GM21529 (cell line): ENCODE results near the gene ZNF614.
A peak's percentile ranks its signal among the peaks of the same experiment; 100 is the strongest.
"Not testable (repeated sequence)": the region's sequence is repeated elsewhere in the genome, so short reads cannot be mapped to it uniquely, and the experiment has no call there.

ENCODE experiments used
- ATAC-seq: cut with Tn5 transposase; IDR thresholded peaks from one replicate; pipeline ENCODE4 v1.9.1; 2021; ENCODE audit not compliant: unreplicated experiment

ZNF614 gene

DNA sequence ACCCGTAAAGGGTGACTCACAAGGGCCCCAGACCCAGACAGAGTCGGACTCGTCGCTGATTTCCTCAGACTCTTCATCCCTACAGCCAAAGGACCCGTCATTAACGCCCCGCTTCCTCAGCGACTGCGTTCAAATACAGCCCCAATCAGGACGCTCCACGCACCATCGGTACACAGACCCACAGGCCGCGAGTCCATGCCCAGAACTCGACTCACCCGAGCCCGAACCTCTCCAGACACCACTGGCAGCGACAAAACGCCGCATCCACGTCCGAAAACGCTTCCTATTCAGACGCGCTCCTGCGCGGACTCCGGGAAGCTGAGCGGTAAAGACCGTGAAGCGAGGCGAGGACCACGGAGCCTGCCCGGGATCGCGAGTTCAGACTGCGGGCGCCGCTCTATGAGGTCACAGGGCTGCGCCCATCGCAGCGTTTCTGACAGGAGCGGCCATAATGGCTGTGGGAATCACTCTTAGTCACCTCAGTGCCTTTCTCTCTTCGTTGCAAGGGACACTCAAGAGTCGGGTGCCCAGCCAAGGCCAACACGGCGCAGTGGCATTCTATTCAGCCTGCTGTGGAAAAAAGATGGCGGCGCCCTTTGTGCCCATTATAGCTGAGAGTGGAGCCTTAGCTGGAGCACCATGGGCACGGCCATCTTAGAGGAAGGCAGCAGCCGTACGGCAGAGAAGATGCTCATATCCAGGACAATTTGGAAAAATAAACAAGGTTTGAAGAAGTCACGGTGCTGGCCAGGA lies at the start of gene ZNF614:
Gene ZNF614, minus strand, starts transcription at position 353 of the 753 bp plus-strand sequence. CDS start 2,634 bp downstream, outside the sequence.
- peak; percentile 90 for ATAC-seq

DNA sequence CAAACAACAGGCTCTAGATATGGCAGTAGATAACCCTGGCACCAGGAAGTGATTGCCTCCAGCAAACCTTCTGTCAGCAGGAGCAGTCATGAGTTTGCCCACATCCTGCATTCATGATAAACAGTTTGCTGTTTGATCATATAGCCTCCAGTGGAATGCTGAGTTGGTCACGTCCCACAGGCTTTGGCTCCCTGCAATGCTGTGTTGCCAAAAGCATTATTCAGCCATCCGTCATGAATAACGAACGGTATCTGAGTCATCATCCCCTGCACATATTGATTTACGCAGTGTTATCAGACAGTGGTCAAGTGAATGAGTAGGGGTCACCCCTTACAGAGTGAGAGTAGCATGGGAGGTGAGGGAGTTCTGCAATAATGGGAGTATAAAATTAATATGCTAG lies 42.3 kb upstream of the ZNF614 start:
- no peak for ATAC-seq

DNA sequence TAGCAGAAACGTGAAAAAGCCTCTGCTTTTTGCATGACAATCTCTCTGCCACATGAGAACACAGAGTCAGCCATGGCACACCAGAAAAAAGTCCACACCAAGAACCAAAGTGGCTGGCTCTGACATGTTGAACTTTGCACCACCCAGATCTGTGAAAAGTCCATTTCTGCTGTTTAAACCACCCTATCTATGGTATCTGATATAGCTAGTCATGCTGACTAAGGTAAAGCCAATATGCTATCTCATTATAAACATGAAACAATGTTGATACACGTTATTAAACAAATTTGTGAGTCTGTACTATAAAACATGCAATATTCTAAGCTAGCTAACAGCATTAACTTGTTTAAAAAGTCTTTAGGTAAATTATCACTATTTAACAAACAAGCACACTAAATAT lies 41.5 kb upstream of the ZNF614 start:
- no peak for ATAC-seq

DNA sequence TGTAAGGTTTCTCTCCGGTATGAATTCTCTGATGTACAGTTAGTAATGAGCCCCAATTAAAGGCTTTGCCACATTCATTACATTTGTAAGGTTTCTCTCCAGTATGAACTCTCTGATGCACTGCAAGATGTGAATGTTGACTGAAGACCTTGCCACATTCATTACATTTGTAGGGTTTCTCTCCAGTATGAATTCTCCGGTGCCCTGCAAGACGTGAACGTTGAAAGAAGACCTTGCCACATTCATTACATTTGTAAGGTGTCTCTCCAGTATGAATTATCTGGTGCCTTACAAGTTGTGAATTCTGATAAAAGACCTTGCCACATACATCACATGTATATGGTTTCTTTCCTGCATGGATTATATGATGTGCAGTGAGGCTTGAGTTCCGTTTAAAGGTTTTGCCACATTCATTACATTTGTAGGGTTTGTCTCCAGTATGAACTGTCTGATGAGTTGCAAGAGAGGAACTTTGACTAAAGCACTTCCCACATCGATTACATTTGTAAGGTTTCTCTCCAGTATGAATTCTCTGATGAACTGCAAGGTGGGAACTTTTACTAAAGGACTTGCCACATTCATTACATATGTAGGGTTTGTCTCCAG lies 38.2 kb upstream of the ZNF614 start:
- ATAC-seq, result no peak

DNA sequence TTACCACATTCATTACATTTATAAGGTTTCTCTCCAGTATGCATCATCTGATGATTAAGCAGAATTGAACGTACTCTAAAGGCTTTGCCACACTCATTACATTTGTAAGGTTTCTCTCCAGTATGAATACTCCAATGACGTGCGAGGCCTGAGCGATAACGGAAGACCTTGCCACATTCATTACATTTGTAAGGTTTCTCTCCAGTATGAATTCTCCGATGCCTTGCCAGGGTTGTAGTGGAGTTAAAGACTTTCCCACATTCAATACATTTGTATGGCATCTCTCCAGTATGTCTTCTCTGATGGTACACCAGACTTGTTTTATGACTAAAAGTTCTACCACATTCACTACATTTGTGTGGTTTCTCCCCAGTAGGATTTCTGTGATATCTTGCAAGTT lies 37.2 kb upstream of the ZNF614 start:
- no peak for ATAC-seq

DNA sequence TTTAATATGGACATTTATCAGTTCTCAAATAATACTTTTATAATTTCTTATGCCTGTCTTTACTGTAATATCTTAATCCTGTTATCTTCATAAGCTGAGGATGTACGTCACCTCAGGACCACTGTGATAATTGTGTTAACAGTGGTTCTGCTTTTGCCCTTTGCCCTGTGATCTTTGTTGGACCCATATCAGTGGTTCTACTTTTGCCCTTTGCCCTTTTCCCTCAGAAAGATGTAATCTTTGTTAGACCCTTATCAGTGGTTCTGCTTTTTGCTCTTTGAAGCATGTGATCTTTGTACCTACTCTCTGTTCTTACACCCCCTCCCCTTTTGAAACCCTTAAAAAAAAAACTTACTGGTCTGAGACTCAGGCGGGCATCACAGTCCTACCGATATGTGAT lies 28.3 kb upstream of the ZNF614 start:
- not testable (repeated sequence) for ATAC-seq

DNA sequence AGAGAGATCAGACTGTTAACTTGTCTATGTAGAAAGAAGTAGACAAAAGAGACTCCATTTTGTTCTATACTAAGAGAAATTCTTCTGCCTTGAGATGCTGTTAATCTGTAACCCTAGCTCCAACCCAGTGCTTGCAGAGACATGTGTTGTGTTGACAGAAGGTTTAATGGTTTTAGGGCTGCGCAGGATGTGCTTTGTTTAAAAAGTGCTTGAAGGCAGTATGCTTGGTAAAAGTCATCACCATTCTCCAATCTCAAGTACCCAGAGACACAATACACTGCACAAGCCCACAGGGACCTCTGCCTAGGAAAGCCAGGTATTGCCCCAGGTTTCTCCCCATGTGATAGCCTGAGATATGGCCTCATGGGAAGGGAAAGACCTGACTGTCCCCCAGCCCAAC lies 23.6 kb upstream of the ZNF614 start:
- not testable (repeated sequence) for ATAC-seq

DNA sequence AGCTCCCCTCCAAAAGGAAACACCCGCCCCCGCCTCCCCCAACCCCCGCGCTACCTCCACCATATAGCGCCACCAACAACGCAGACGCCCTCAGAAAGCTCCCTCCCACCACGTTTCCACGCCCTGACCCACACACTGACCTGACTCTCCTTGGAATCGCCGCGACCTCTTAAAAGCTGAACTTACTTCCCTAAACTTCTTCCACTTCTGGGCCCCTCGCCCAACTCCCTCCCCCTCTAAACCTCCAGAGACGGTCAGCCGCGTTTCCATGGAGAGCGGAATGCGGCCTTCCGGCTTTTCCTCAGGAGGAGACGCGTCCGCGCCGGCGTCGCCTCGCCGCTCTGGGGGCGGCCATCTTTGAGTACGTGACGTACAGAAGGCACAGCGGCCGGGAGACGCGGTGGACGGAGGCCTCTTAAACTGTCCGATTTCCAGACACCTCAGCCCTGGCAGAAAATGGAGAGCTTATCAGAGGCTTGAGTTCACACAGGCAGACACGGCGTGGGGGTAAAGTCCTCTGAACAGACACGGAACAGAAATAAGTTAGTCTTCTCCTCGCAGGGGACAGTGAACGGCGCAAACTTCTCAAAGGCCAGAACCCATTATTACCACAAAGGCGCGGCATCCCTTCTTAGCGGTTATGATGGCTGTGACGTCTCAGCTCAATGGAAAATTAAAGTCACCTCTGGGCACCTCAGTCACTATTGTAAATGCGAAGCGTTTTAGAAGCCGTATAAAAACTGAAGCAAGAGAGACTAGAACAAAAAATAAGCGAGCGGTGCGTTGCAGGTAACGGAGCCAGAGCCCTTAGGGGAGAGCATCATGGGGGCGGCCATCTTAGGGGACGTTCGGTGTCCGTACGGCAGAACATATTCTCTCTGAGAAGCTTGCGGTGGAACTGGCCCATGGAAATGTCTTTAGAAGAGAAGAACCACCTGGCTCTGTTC lies 20.6 kb upstream of the ZNF614 start, which contains the start of gene ZNF432:
Gene ZNF432, minus strand, starts transcription at position 284 of the 947 bp plus-strand sequence. CDS start 1,970 bp downstream, outside the sequence.
- peak; percentile 88 for ATAC-seq

DNA sequence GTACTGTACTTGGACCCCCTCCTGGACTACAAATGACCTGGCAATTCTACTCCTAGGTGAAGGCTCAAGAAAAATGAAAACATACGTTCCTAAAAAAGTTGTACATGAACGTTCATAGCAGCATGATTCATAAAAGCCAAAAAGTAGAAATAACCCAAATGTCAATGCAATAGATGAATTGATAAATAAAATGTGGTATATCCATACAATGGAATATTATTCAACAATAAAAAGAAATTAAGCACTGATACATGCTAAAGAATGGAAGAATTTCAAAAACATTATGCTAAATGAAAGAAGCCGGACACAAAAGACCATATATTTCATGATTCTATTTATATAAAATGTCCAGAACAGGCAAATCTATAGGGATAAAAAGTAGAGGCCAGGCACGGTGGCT lies 11.0 kb upstream of the ZNF614 start:
- ATAC-seq, result no peak

DNA sequence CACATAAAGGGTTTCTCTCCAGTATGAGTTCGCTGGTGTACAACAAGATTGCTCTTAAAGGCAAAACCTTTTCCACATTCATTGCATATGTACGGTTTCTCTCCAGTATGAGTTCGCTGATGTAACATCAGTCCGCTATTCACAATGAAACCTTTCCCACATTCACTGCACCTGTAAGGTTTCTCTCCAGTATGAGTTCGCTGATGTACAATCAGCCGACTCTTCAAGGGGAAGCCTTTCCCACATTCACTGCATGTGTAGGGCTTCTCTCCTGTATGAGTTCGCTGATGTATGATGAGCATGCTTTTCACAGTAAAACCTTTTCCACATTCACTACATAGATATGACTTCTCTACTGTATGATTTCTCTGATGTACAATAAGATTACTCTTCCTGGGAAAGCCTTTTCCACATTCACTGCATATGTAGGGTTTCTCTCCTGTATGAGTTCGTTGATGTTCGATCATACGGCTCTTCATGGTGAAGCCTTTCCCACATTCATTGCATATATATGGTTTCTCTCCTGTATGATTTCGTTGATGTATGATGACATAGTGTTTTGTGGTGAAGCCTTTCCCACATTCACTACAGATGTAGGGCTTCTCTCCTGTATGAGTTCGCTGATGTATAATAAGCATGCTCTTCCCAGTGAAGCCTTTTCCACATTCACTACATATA lies 6.0 kb upstream of the ZNF614 start:
- ATAC-seq, result no peak

DNA sequence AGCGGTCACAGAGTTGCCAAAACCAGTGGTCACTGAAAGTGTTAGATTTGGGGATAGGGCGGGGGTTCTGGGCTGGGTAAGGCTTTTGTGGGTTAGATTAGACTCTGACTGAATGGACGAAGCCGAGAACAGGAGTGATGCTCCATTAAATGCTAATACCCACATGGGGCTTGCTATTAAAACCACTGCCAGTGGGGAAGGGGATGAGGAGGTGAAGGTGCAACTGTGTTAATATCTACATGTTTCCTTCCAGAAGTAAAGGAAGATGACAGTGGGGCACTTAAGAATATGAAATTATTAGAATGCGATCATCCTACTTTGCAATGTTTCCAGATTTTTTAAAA lies 573 bp upstream of the ZNF614 start:
- no peak for ATAC-seq

DNA sequence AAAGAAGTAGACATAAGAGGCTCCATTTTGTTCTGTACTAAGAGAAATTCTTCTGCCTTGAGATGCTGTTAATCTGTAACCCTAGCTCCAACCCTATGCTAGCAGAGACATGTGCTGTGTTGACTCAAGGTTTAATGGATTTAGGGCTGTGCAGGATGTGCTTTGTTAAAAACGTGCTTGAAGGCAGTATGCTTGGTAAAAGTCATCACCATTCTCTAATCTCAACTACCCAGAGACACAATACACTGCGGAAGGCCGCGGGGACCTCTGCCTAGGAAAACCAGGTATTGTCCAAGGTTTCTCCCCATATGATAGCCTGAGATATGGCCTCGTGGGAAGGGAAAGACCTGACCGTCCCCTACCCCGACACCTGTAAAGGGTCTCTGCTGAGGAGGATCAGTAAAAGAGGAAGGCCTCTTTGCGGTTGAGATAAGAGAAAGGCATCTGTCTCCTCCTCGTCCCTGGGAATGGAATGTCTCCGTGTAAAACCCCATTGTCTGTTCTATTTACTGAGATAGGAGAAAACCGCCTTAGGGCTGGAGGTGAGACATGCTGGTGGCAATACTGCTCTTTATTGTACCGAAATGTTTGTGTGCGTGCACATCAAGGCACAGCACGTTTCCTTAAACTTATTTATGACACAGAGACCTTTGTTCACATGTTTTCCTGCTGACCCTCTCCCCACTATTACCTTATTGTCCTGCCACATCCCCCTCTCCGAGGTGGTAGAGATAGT lies 1.8 kb downstream of the ZNF614 start:
- not testable (repeated sequence) for ATAC-seq

DNA sequence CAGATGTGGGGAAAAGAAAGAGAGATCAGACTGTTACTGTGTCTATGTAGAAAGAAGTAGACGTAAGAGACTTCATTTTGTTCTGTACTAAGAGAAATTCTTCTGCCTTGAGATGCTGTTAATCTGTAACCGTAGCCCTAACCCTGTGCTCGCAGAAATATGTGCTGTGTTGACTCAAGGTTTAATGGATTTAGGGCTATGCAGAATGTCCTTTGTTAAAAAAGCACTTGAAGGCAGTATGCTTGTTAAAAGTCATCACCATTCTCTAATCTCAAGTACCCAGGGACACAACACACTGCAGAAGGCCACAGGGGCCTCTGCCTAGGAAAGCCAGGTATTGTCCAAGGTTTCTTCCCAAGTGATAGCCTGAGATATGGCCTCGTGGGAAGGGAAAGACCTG lies 3.7 kb downstream of the ZNF614 start:
- ATAC-seq, result not testable (repeated sequence)

DNA sequence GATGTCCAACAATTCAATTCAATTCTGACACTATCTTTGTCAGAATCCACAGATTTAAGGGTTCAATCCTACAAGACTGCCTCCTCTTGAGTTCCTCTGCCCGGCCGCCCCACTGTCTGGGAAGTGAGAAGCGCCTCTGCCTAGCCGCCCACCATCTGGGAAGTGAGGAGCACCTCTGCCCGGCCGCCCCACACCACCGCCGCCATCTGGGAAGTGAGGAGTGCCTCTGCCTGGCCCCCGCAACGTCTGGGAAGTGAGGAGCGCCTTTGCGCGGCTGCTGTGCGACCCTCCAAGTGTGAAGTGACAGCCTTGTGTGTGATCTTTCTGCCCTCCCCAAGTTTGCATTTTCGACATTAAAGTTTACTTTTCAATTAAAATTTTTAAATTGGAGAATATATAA lies 6.0 kb downstream of the ZNF614 start:
- no peak for ATAC-seq

DNA sequence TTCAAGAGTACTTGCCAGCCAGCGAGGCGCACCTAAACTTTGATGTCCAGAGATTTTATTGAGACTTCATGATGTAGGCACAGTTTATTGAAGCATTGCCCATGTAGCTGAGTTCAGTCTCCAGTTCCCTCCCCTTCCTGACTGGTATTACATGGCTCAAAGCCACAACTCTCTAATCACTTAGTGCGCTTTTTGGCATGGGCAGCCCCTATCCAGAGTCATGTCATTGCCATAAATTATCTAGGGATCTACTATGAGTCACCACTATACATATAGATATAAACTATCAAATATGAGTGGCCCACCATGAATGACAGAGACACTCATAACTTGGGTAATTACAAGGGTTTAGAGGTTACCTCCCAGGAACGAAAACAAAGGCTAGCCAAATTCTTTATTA lies 7.7 kb downstream of the ZNF614 start:
- ATAC-seq, result no peak

DNA sequence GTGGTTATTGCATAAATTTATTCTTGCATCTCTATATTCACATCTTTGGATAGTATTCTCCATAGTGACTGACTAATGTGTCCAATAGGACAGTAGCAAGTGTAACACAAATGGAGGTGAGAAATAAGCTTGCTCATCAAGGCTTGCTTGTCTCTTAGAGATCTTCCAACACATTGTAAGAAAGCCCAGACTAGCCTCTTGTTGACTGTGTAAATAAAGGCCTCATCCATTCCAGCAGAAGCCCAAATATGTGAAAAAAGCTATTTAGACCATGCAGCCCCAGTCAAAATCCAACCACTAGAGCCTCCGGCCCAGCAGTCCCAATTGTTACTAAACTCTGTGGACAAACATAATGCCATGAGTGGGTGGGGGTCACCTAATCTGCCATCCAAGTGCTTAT lies 17.5 kb downstream of the ZNF614 start:
- no peak for ATAC-seq

DNA sequence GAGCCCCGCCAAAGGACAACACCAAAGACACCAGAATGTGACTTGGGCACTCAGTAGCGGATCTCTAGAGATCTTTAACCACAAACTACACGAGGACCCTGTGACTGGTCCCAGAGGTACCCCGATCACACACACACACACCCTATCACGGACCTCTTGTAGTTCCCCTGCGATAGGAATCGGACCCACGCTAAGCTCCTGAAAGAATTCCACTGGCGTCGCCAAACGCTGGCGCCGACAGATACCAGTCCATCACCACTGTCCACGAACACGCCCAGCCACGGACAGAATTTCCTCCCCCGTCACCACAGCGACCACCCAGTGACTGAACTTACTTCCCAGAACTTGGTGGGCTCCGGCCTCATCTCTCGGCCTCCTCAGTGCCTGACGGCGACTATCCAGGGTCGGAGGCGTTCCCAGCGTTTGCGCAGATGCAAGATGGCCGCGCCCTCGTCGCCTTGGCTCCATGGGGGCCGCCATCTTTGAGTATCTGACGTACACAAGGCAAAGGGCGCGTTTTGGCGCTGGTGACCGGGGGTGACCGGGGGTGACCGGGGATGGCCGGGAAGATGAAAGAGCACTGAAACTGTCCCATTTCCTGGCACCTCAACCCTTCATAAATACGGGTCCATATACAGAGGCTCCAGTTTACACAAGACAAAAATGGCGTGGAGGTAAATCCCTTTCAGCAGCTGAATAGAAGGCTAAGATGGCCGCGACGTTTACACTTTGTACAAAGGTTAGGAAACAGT lies 20.2 kb downstream of the ZNF614 start, which contains the start of gene ZNF615:
Gene ZNF615, minus strand, starts transcription at position 406 of the 752 bp plus-strand sequence. CDS start 4,500 bp downstream, outside the sequence.
- peak; percentile 92 for ATAC-seq

DNA sequence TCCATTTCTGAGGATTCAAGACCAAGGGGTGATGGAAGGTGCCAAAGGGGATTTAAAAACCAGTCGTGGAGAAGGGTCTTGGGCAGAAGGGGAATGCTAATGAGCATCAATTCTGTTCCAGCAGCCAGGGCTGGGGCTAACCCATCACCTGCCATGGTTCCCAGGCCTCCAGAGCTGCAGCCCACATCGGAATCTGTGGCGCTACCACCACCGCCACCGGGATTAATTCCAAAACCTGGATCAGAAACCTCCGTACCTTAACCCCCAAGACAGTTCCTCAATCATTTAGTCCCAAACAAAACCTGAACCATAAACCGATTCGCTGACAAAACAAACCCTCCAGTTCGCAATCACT lies 20.8 kb downstream of the ZNF614 start:
- ATAC-seq, result no peak

DNA sequence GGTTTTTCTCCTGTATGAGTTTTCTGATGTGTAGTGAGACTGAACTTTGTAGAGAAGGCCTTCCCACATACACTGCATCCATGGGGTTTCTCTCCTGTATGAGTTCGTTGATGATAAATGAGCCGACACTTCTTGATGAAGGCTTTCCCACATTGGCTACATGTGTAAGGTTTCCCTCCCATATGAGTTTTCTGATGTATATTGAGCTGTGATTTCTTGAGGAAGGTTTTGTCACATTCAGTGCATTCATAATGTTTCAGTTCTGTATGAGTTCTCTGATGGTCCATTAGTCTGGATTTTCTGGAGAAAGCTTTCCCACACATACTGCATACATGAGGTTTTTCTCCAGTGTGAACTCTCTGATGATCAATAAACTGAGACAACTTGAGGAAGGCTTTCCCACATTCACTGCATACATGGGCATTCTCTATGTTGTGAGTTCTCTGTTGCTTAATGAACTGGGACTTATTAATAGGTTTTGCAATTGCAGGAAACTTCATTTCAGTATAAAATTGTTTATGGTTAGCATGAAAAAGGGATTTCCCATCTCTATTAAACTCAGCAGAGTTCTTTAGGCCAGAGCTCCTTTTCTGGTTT lies 34.0 kb downstream of the ZNF614 start:
- no peak for ATAC-seq
